HG02870 (cell line): Measurements from ENCODE around the gene SFRP2.

Source experiments
- ATAC-seq: cut with Tn5 transposase; IDR thresholded peaks from one replicate; pipeline ENCODE4 v1.9.1; 2021; ENCODE audit warnings: mild to moderate bottlenecking, moderate library complexity; ENCODE audit not compliant: unreplicated experiment

SFRP2 gene

DNA sequence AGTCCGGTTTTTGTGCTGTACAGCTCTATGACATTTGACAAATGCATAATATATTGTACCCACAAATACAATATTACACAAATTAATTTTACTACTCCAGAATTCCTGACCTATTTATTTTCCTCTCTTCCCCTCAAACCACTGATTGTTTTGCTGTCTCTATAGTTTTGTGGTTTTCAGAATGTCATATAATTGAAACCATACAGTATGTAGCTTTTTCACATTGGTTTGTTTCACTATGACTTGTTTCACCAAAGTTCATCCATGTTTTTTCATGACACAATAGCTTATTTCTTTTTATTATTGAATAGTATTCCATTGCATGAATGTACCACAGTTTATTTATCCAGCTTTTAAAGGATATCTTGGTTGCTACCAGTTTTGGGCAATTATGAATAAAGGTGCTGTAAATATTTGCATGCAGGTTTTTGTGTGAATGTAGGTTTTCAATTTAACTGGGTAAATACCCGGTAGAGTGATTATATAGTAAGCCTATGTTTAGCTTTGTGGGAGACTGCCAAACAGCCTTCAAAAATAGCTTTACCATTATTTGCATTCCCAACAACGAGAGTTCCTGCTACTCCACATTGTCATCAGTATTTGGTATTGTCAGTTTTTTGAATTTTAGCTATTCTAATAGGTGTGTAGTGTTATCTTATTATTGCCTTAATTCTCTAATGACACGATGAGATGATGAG lies 55.0 kb downstream of the SFRP2 start:
- ATAC-seq, result no peak

- no peak for ATAC-seq
Observed at GRCh38 chr4:153731239-153731638, 57.6 kb downstream of the SFRP2 start.
